SK-N-SH (cell line): ENCODE measurements around the gene SFSWAP.

Experiments used
- CHD2 ChIP-seq: fragments of 150-350 bp; IDR thresholded peaks from 2 replicates; pipeline ENCODE4 v1.6.1; 2018; ENCODE audit warnings: low read length; ENCODE audit not compliant: partially characterized antibody
- CTCF ChIP-seq: fragments of 200-600 bp; sonication (generic); IDR thresholded peaks from 2 replicates; pipeline ENCODE4 v1.6.1; 2017; ENCODE audit warnings: antibody characterized with exemption, mild to moderate bottlenecking, moderate library complexity
- ELF1 ChIP-seq: IDR thresholded peaks from 2 replicates; pipeline ENCODE4 v1.4.0; 2012
- FOXJ3 ChIP-seq: sonication (generic); formaldehyde crosslinking; IDR thresholded peaks from 2 replicates; pipeline ENCODE4 v1.5.1; 2020; ENCODE audit warnings: mild to moderate bottlenecking, missing genetic modification reagents
- GABPA ChIP-seq: IDR thresholded peaks from 2 replicates; pipeline ENCODE4 v1.4.0; 2012; ENCODE audit warnings: low read depth, mild to moderate bottlenecking
- MAX ChIP-seq: IDR thresholded peaks from 2 replicates; pipeline ENCODE4 v1.4.0; 2012; ENCODE audit warnings: low read depth
- NFIC ChIP-seq: IDR thresholded peaks from 2 replicates; pipeline ENCODE4 v1.4.0; 2012; ENCODE audit warnings: borderline replicate concordance
- POLR2AphosphoS5 ChIP-seq: IDR thresholded peaks from 2 replicates; pipeline ENCODE4 v1.6.1; 2012; ENCODE audit warnings: low read depth, low read length
- SIN3A ChIP-seq: IDR thresholded peaks from 2 replicates; pipeline ENCODE4 v1.6.1; 2012; ENCODE audit warnings: low read depth, mild to moderate bottlenecking, low read length, moderate library complexity, borderline replicate concordance
- USF2 ChIP-seq: fragments of 150-350 bp; IDR thresholded peaks from 2 replicates; pipeline ENCODE4 v1.6.1; 2017; ENCODE audit warnings: antibody characterized with exemption, low read length, low read depth, borderline replicate concordance

GRCh38 chr12:131684015-131684725 lies 26.7 kb upstream of the SFSWAP start:
- TF ChIP-seq USF2 (no peak), POLR2AphosphoS5 (no peak), GABPA (no peak), MAX (no peak), CTCF (no peak), NFIC (no peak), ELF1 (no peak), FOXJ3 (CRISPR knock-in tag) (no peak), CHD2 (no peak), SIN3A (no peak)
